ENCODE measurements around the gene SMIM38.

The SMIM38 gene

GRCh38 chr11:69174841-69175240 lies 19.1 kb downstream of the SMIM38 start:
- DNase-seq (ENCODE audit: extremely low read depth in 1 of 2, low read depth in 1 of 2) = no peak

- DNase-seq (ENCODE audit: extremely low read depth in 1 of 2, low read depth in 1 of 2) = no peak
These were observed 23.2 kb downstream of the SMIM38 start for GRCh38 chr11:69178819-69179482.

- DNase-seq (ENCODE audit: extremely low read depth in 1 of 2, low read depth in 1 of 2) = no peak
These were observed 24.5 kb downstream of the SMIM38 start for GRCh38 chr11:69180226-69180625.

- no peak for DNase-seq (ENCODE audit: extremely low read depth in 1 of 2, low read depth in 1 of 2)
These were observed 25.0 kb downstream of the SMIM38 start for GRCh38 chr11:69180726-69181125.

- no peak for DNase-seq (ENCODE audit: extremely low read depth in 1 of 2, low read depth in 1 of 2)
These were observed 27.9 kb downstream of the SMIM38 start for GRCh38 chr11:69183613-69184012.

GRCh38 chr11:69186316-69187260 lies 30.9 kb downstream of the SMIM38 start:
- DNase-seq (ENCODE audit: extremely low read depth in 1 of 2, low read depth in 1 of 2) = no peak

GRCh38 chr11:69187540-69188065 lies 31.9 kb downstream of the SMIM38 start:
- DNase-seq (ENCODE audit: extremely low read depth in 1 of 2, low read depth in 1 of 2) = no peak

- no peak for DNase-seq (ENCODE audit: extremely low read depth in 1 of 2, low read depth in 1 of 2)
These were observed 33.3 kb downstream of the SMIM38 start for GRCh38 chr11:69189059-69189458.

- no peak for DNase-seq (ENCODE audit: extremely low read depth in 1 of 2, low read depth in 1 of 2)
These were observed 35.2 kb downstream of the SMIM38 start for GRCh38 chr11:69190796-69191536.

GRCh38 chr11:69192301-69192721 lies 36.6 kb downstream of the SMIM38 start:
- no peak for DNase-seq (ENCODE audit: extremely low read depth in 1 of 2, low read depth in 1 of 2)

GRCh38 chr11:69193151-69193550 lies 37.4 kb downstream of the SMIM38 start:
- no peak for DNase-seq (ENCODE audit: extremely low read depth in 1 of 2, low read depth in 1 of 2)

- no peak for DNase-seq (ENCODE audit: extremely low read depth in 1 of 2, low read depth in 1 of 2)
These were observed 37.9 kb downstream of the SMIM38 start for GRCh38 chr11:69193629-69194028.

GRCh38 chr11:69194396-69194795 lies 38.7 kb downstream of the SMIM38 start:
- no peak for DNase-seq (ENCODE audit: extremely low read depth in 1 of 2, low read depth in 1 of 2)

GRCh38 chr11:69194956-69195355 lies 39.2 kb downstream of the SMIM38 start:
- no peak for DNase-seq (ENCODE audit: extremely low read depth in 1 of 2, low read depth in 1 of 2)

GRCh38 chr11:69195824-69196782 lies 40.4 kb downstream of the SMIM38 start:
- no peak for DNase-seq (ENCODE audit: extremely low read depth in 1 of 2, low read depth in 1 of 2)

GRCh38 chr11:69196783-69197169 lies 41.0 kb downstream of the SMIM38 start:
- DNase-seq (ENCODE audit: extremely low read depth in 1 of 2, low read depth in 1 of 2) = no peak

GRCh38 chr11:69198891-69199582 lies 43.3 kb downstream of the SMIM38 start:
- DNase-seq (ENCODE audit: extremely low read depth in 1 of 2, low read depth in 1 of 2) = no peak

- no peak for DNase-seq (ENCODE audit: extremely low read depth in 1 of 2, low read depth in 1 of 2)
These were observed 44.0 kb downstream of the SMIM38 start for GRCh38 chr11:69199583-69200315.

Data from activated CD8-positive, alpha-beta memory T cell treated with anti-CD3 and anti-CD28 coated beads for 1 hour (primary cell).